Neuronal stem cell (in vitro differentiated cells): ENCODE results near the gene PRAMEF9.
A peak's percentile ranks its signal among the peaks of the same experiment; 100 is the strongest.
"Not testable (repeated sequence)": the region's sequence is repeated elsewhere in the genome, so short reads cannot be mapped to it uniquely, and the experiment has no call there.

Source experiments
- DNase-seq: peaks from one replicate; pipeline ENCODE4 v3.0.0-alpha.2; 2013; ENCODE audit warnings: low spot score
- H2AFZ ChIP-seq: one replicate; pipeline ENCODE4 v1.6.1; 2013; ENCODE audit warnings: mild to moderate bottlenecking, low read length, inconsistent platforms
- H2AK5ac ChIP-seq: 2 replicates; pipeline ENCODE4 v1.6.1; 2013; ENCODE audit warnings: low read depth, mild to moderate bottlenecking, inconsistent platforms, low read length, moderate library complexity, mixed read lengths
- H2BK120ac ChIP-seq: 2 replicates; pipeline ENCODE4 v1.6.1; 2013; ENCODE audit warnings: low read depth, mild to moderate bottlenecking, inconsistent platforms, low read length, moderate library complexity, mixed read lengths
- H2BK12ac ChIP-seq: one replicate; pipeline ENCODE4 v1.6.1; 2013; ENCODE audit warnings: low read length, inconsistent platforms
- H2BK15ac ChIP-seq: 2 replicates; pipeline ENCODE4 v1.6.1; 2013; ENCODE audit warnings: mild to moderate bottlenecking, low read length, inconsistent platforms, mixed read lengths
- H2BK5ac ChIP-seq: one replicate; pipeline ENCODE4 v1.6.1; 2013; ENCODE audit warnings: inconsistent platforms, mild to moderate bottlenecking, low read length, moderate library complexity
- H3K14ac ChIP-seq: one replicate; pipeline ENCODE4 v1.6.1; 2013; ENCODE audit warnings: low read length, inconsistent platforms
- H3K18ac ChIP-seq: 2 replicates; pipeline ENCODE4 v1.6.1; 2013; ENCODE audit warnings: low read length, inconsistent platforms
- H3K23ac ChIP-seq: 2 replicates; pipeline ENCODE4 v1.6.1; 2013; ENCODE audit warnings: low read depth, mild to moderate bottlenecking, mixed read lengths, low read length, inconsistent platforms; ENCODE audit not compliant: poor library complexity
- H3K27ac ChIP-seq: replicated peaks from 3 replicates; pipeline ENCODE4 v1.5.1; 2013; ENCODE audit warnings: low read length, inconsistent platforms
- H3K27me3 ChIP-seq, 3 experiments: 2 replicates each; pipeline ENCODE4 v1.6.1; 2013; ENCODE audit warnings: low read length in 3 of 3, mild to moderate bottlenecking in 2 of 3, inconsistent platforms in 1 of 3, low read depth in 1 of 3, mixed read lengths in 1 of 3, moderate library complexity in 1 of 3; ENCODE audit not compliant: control insufficient read depth in 3 of 3, insufficient read depth in 3 of 3
- H3K36me3 ChIP-seq, 2 donors: replicated peaks in 1 of 2; 2 replicates each; pipeline ENCODE4 v1.6.1; 2013; ENCODE audit warnings: low read length in 2 of 2; ENCODE audit not compliant: control insufficient read depth in 2 of 2, insufficient read depth in 2 of 2
- H3K4ac ChIP-seq: 2 replicates; pipeline ENCODE4 v1.6.1; 2013; ENCODE audit warnings: inconsistent platforms, mild to moderate bottlenecking, low read length, moderate library complexity
- H3K4me1 ChIP-seq, 2 donors: 1 replicate in 1 of 2; 2 replicates in 1 of 2; pipeline ENCODE4 v1.6.1; 2013; ENCODE audit warnings: low read length in 2 of 2, low read depth in 1 of 2; ENCODE audit not compliant: control insufficient read depth in 2 of 2, insufficient read depth in 1 of 2
- H3K4me2 ChIP-seq: one replicate; pipeline ENCODE4 v1.6.1; 2013; ENCODE audit warnings: mild to moderate bottlenecking, low read length, inconsistent platforms; ENCODE audit not compliant: insufficient read depth, poor library complexity, severe bottlenecking
- H3K4me3 ChIP-seq, 2 donors: 2 replicates each; pipeline ENCODE4 v1.5.1; 2013; ENCODE audit warnings: low read length in 2 of 2, mild to moderate bottlenecking in 2 of 2, inconsistent platforms in 1 of 2, moderate library complexity in 1 of 2
- H3K79me1 ChIP-seq: one replicate; pipeline ENCODE4 v1.6.1; 2013; ENCODE audit warnings: low read depth, mild to moderate bottlenecking, inconsistent platforms, low read length, moderate library complexity
- H3K9ac ChIP-seq: one replicate; pipeline ENCODE4 v1.6.1; 2013; ENCODE audit warnings: mild to moderate bottlenecking, low read depth, low read length, inconsistent platforms; ENCODE audit not compliant: poor library complexity
- H3K9me3 ChIP-seq, 2 donors: replicated peaks in 1 of 2; 2 replicates each; pipeline versions ENCODE3 to v1.6.1; 2013; ENCODE audit warnings: low read length in 2 of 2, mild to moderate bottlenecking in 2 of 2, inconsistent platforms in 1 of 2, low read depth in 1 of 2, mixed read lengths in 1 of 2, moderate library complexity in 1 of 2; ENCODE audit not compliant: control insufficient read depth in 2 of 2, insufficient read depth in 1 of 2
- H4K8ac ChIP-seq: one replicate; pipeline ENCODE4 v1.6.1; 2013; ENCODE audit warnings: low read depth, mild to moderate bottlenecking, inconsistent platforms, low read length, moderate library complexity
- H4K91ac ChIP-seq: one replicate; pipeline ENCODE4 v1.6.1; 2013; ENCODE audit warnings: low read length, low read depth, mild to moderate bottlenecking, inconsistent platforms; ENCODE audit not compliant: poor library complexity
- WGBS, 2 donors: extraction: QIAGEN DNeasy Blood & Tissue Kit; methylation state at CpG; one replicate each; pipeline ENCODE4 v1.1.7; 2013; ENCODE audit warnings: missing lambda C conversion rate in 2 of 2, mixed read lengths in 1 of 2; ENCODE audit not compliant: insufficient read length in 2 of 2, insufficient replicate concordance in 1 of 2; ENCODE audit errors: extremely low coverage in 2 of 2; 5-methylcytosine and 5-hydroxymethylcytosine counted together

PRAMEF9 gene

GRCh38 chr1:13224480-13225060 lies 52.9 kb downstream of the PRAMEF9 start:
- H3K23ac ChIP-seq, result no peak overlapping the region
- H3K14ac ChIP-seq, result no peak overlapping the region
- no CpG with 5 or more reads among the region's 5 CpGs for WGBS, 2 donors
- H2AK5ac ChIP-seq, result no peak overlapping the region
- H3K9me3 ChIP-seq, result peaks cover 0 to 8% of the 10 kb centered on the region in 2 donors
- DNase-seq, result no peak
- H2BK120ac ChIP-seq, result no peak overlapping the region
- no peak overlapping the region for H3K18ac ChIP-seq
- H4K91ac ChIP-seq, result no peak overlapping the region
- no peaks in the 10 kb centered on the region for H3K36me3 ChIP-seq
- no peak overlapping the region for H2AFZ ChIP-seq
- no peak overlapping the region for H3K27ac ChIP-seq
- H3K27me3 ChIP-seq, result peaks cover 0 to 6% (median 0%) of the 10 kb centered on the region in 3 experiments
- H3K9ac ChIP-seq, result no peak overlapping the region
- no peaks in the 10 kb centered on the region for H3K79me1 ChIP-seq
- H3K4me3 ChIP-seq, result no peak overlapping the region
- no peaks in the 10 kb centered on the region for H3K4me1 ChIP-seq
- H2BK5ac ChIP-seq, result no peak overlapping the region
- H3K4me2 ChIP-seq, result no peak overlapping the region
- no peak overlapping the region for H2BK15ac ChIP-seq
- no peak overlapping the region for H4K8ac ChIP-seq
- H2BK12ac ChIP-seq, result no peak overlapping the region
- H3K4ac ChIP-seq, result no peak overlapping the region

GRCh38 chr1:13225675-13226204 lies 54.1 kb downstream of the PRAMEF9 start, which contains the start of gene PRAMEF18:
Gene PRAMEF18, minus strand, starts transcription at chr1:13226154. Its CDS starts 48 bp downstream, at chr1:13226106.
- not testable (repeated sequence) for H2BK120ac ChIP-seq, H3K9ac ChIP-seq, H3K4me1 ChIP-seq, H2BK5ac ChIP-seq, H3K36me3 ChIP-seq, H3K4ac ChIP-seq, H3K4me3 ChIP-seq, H3K14ac ChIP-seq, H2AK5ac ChIP-seq, DNase-seq, H4K91ac ChIP-seq, H3K23ac ChIP-seq, H2BK15ac ChIP-seq, H3K4me2 ChIP-seq, H3K18ac ChIP-seq, H3K9me3 ChIP-seq, H3K27ac ChIP-seq, H3K79me1 ChIP-seq, H2AFZ ChIP-seq, H3K27me3 ChIP-seq, H4K8ac ChIP-seq, H2BK12ac ChIP-seq
- no CpG with 5 or more reads among the region's 9 CpGs for WGBS, 2 donors

- not testable (repeated sequence) for H4K91ac ChIP-seq, H3K4ac ChIP-seq, H3K27me3 ChIP-seq, H3K27ac ChIP-seq, H3K4me1 ChIP-seq, H3K4me2 ChIP-seq, H3K4me3 ChIP-seq, H2AFZ ChIP-seq, DNase-seq, H2BK5ac ChIP-seq, H3K23ac ChIP-seq, H3K79me1 ChIP-seq, H4K8ac ChIP-seq, H3K14ac ChIP-seq, H3K36me3 ChIP-seq, H2AK5ac ChIP-seq, H3K18ac ChIP-seq, H2BK120ac ChIP-seq, H2BK15ac ChIP-seq, H3K9ac ChIP-seq, H2BK12ac ChIP-seq
- peaks cover 0 to 11% of the 10 kb centered on the region in 2 donors for H3K9me3 ChIP-seq
- no CpG with 5 or more reads among the region's 8 CpGs for whole genome bisulfite sequencing, 2 donors
Observed at GRCh38 chr1:13227271-13228055, 55.8 kb downstream of the PRAMEF9 start.

GRCh38 chr1:13228343-13228781 lies 56.7 kb downstream of the PRAMEF9 start:
- Histone ChIP-seq H2BK15ac (no peak overlapping the region), H2BK5ac (no peak overlapping the region), H2BK120ac (no peak overlapping the region), H3K14ac (no peak overlapping the region), H3K23ac (no peak overlapping the region), H3K79me1 (no peaks in the 10 kb centered on the region), H3K9ac (no peak overlapping the region), H3K18ac (no peak overlapping the region), H4K8ac (no peak overlapping the region), H3K4me1 (no peaks in the 10 kb centered on the region), H3K9me3 (peaks cover 0 to 11% of the 10 kb centered on the region in 2 donors), H3K27me3 (peaks cover 0 to 6% (median 0%) of the 10 kb centered on the region in 3 experiments), H3K36me3 (no peaks in the 10 kb centered on the region), H2AK5ac (no peak overlapping the region), H2AFZ (no peak overlapping the region), H3K4me2 (no peak overlapping the region), H3K4ac (no peak overlapping the region), H3K27ac (no peak overlapping the region), H3K4me3 (peak overlapping the region in 1 of 2 donors; percentile 46), H2BK12ac (no peak overlapping the region), H4K91ac (no peak overlapping the region)
- no peak for DNase-seq
- WGBS, 2 donors, result no CpG with 5 or more reads among the region's 7 CpGs
